ENCODE measurements around the gene ZKSCAN5. TPM values are rescaled to one million over a fixed set of nuclear protein-coding genes. Genes with fewer than 3 reads are reported as not detected.

ZKSCAN5 gene
- total and polyA plus RNA-seq, 2 of the 8 experiments (the other 6 are each of a cell fraction or from before 2014, with no cell fraction given), result 5.3 to 13.5 TPM

GRCh38 chr7:99476107-99476506 lies 28.4 kb upstream of the ZKSCAN5 start:
- Histone ChIP-seq H4K5ac (ENCODE audit: insufficient read length, low read depth, low read length) (no peak overlapping the region), H3K4me3 (ENCODE audit: extremely low read depth in 1 of 4, insufficient read depth in 2 of 4, low read depth in 3 of 4, low read length in 4 of 4) (no peak overlapping the region), H3K27ac (ENCODE audit: low read depth, low read length) (no peak overlapping the region), H3K79me1 (ENCODE audit: low read depth, low read length) (peaks cover 9% of the 10 kb centered on the region), H3K4ac (replicated peaks; ENCODE audit: insufficient read length, low read depth, low read length) (no peak overlapping the region), H2BK15ac (ENCODE audit: low read length) (no peak overlapping the region), H2BK20ac (ENCODE audit: low read length) (no peak overlapping the region), H3K4me1 (replicated peaks in 1 of 4; ENCODE audit: control insufficient read depth in 3 of 4, insufficient read depth in 4 of 4, low read length in 3 of 4) (no peaks in the 10 kb centered on the region), H4K8ac (ENCODE audit: extremely low read depth, insufficient read depth, low read length) (no peak overlapping the region), H2AFZ (ENCODE audit: low read length) (no peak overlapping the region), H3K27me3 (replicated peaks in 1 of 4; ENCODE audit: control insufficient read depth in 3 of 4, extremely low read depth in 1 of 4, insufficient read depth in 3 of 4, low read length in 3 of 4) (no peaks in the 10 kb centered on the region), H3K18ac (ENCODE audit: extremely low read depth, low read length) (no peak overlapping the region), H4K91ac (replicated peaks; ENCODE audit: insufficient read length, low read length) (no peak overlapping the region), H3K9me3 (ENCODE audit: insufficient read depth in 2 of 2, low read depth in 1 of 2, low read length in 1 of 2) (no peaks in the 10 kb centered on the region), H4K20me1 (replicated peaks in 1 of 2; ENCODE audit: control insufficient read depth in 1 of 2, insufficient read depth in 2 of 2, low read length in 2 of 2) (peaks cover 0 to 4% of the 10 kb centered on the region in 2 experiments), H3K9ac (replicated peaks in 1 of 4; ENCODE audit: extremely low read depth in 1 of 4, low read depth in 3 of 4, low read length in 3 of 4) (no peak overlapping the region), H3K4me2 (ENCODE audit: insufficient read depth in 1 of 2, low read depth in 2 of 2, low read length in 2 of 2) (no peak overlapping the region), H3K23ac (ENCODE audit: insufficient read length) (no peak overlapping the region), H3K36me3 (ENCODE audit: control insufficient read depth in 2 of 4, insufficient read depth in 4 of 4, low read length in 3 of 4) (peaks cover 0 to 19% (median 9%) of the 10 kb centered on the region in 4 experiments; a peak in 4 of 8 replicates), H2BK5ac (ENCODE audit: low read depth, low read length) (no peak overlapping the region), H3K23me2 (ENCODE audit: low read depth, low read length) (peaks cover 7% of the 10 kb centered on the region), H2BK120ac (replicated peaks; ENCODE audit: low read depth, low read length) (no peak overlapping the region), H2AK5ac (ENCODE audit: low read depth, low read length) (no peak overlapping the region), H2BK12ac (ENCODE audit: low read depth, low read length) (no peak overlapping the region), H3K14ac (ENCODE audit: insufficient read length) (no peak overlapping the region), H3K79me2 (ENCODE audit: control insufficient read depth in 1 of 2, insufficient read depth in 2 of 2, low read length in 2 of 2) (peaks cover 16 to 51% of the 10 kb centered on the region in 2 experiments), H3K56ac (replicated peaks; ENCODE audit: insufficient read length, low read depth, low read length) (no peak overlapping the region)
- DNase-seq (ENCODE audit: low read depth in 1 of 2, low spot score in 2 of 2) (no peak), FAIRE-seq (no peak)
- ChIA-PET CTCF (ENCODE audit: partially characterized antibody) (interaction anchor here (0.7 to 1.3 kb wide), 2 partner anchors 13 to 17 kb away, joined by 3 read pairs; no protein-coding TSS in a partner anchor), POLR2A (ENCODE audit: partially characterized antibody) (interaction anchor here (0.6 to 2.3 kb wide), 12 partner anchors 9 to 1111 kb away, joined by 3 to 8 read pairs (median 4); partner anchors contain the start of genes ATP5MF, CPSF4 and PTCD1)
- 91% methylated on average over 5 of the region's 5 CpGs; no CpG with 5 or more reads in 1 of the 2 experiments for WGBS, 2 experiments (ENCODE audit: extremely low coverage in 1 of 2, insufficient coverage in 1 of 2, insufficient read length in 1 of 2, insufficient replicate concordance in 2 of 2, low coverage in 1 of 2, low lambda C conversion rate in 2 of 2, missing lambda C conversion rate in 1 of 2)
- TF ChIP-seq ASH2L (IDR thresholded peaks at IDR 0.05; ENCODE audit: low read length) (no peak), EP300 (IDR thresholded peaks at IDR 0.05; ENCODE audit: borderline replicate concordance in 1 of 2, low read depth in 2 of 2, low read length in 2 of 2) (no peak), GABPA (IDR thresholded peaks at IDR 0.05; ENCODE audit: borderline replicate concordance, insufficient read depth, low read length) (no peak), SIN3A (conservative IDR thresholded peaks at IDR 0.05 in 1 of 2, IDR thresholded peaks at IDR 0.05 in 1 of 2; ENCODE audit: low read depth in 1 of 2, low read length in 2 of 2) (no peak), KDM1A (IDR thresholded peaks at IDR 0.05; ENCODE audit: borderline replicate concordance, low read length) (no peak), SP4 (IDR thresholded peaks at IDR 0.05; ENCODE audit: low read length) (no peak), BRCA1 (IDR thresholded peaks at IDR 0.05; ENCODE audit: low read depth, low read length) (no peak)
